Activated T-cell treated with anti-CD3 and anti-CD28 coated beads, Interleukin-2, amount 50 U/mL, for 4 hours (primary cell): ENCODE data around the gene PA2G4. TPM values are rescaled to one million over a fixed set of nuclear protein-coding genes. Genes with fewer than 3 reads are reported as not detected.
"Not testable (repeated sequence)": the region's sequence is repeated elsewhere in the genome, so short reads cannot be mapped to it uniquely, and the experiment has no call there.

ENCODE experiments used
- ATAC-seq, 2 donors: fragments of 200-7000 bp; cut with Tn5 transposase; one replicate each; pipeline ENCODE4 v1.10.0; 2021
- DNase-seq: peaks from one replicate; pipeline ENCODE4 v3.0.0-alpha.2; 2020
- H3K27me3 Mint-ChIP-seq: one replicate; pipeline ENCODE4 v1.8.0; 2021; ENCODE audit warnings: low read depth, mixed read lengths
- H3K36me3 Mint-ChIP-seq: one replicate; pipeline ENCODE4 v1.8.0; 2022; ENCODE audit warnings: mixed read lengths; ENCODE audit not compliant: insufficient read depth
- H3K4me1 Mint-ChIP-seq: one replicate; pipeline ENCODE4 v1.8.0; 2021; ENCODE audit warnings: low read depth, mixed read lengths
- H3K4me3 Mint-ChIP-seq: one replicate; pipeline ENCODE4 v1.8.0; 2021; ENCODE audit warnings: mild to moderate bottlenecking, moderate library complexity, mixed read lengths
- H3K9me3 Mint-ChIP-seq: one replicate; pipeline ENCODE4 v1.8.0; 2021; ENCODE audit warnings: mixed read lengths
- total RNA-seq, 3 donors: library from RNA; stranded (reverse); gene quantifications; one replicate each; pipeline ENCODE4 v1.2.1, GENCODE V29; 2021

The PA2G4 gene
- total RNA-seq, 3 donors from 2014 or later: 538 to 590 (median 573) TPM

GRCh38 chr12:56110571-56110970, 6.2 kb downstream of the PA2G4 start:
- H3K9me3 Mint-ChIP-seq: no peaks in the 10 kb centered on the region
- peaks cover 59% of the 10 kb centered on the region for H3K36me3 Mint-ChIP-seq
- H3K4me1 Mint-ChIP-seq: peaks cover 19% of the 10 kb centered on the region
- ATAC-seq (no peak), DNase-seq (no peak)
- no peaks in the 10 kb centered on the region for H3K27me3 Mint-ChIP-seq
- no peak overlapping the region for H3K4me3 Mint-ChIP-seq

GRCh38 chr12:56114084-56114483, 9.7 kb downstream of the PA2G4 start:
- H3K4me3 Mint-ChIP-seq: no peak overlapping the region
- no peak for ATAC-seq
- peaks cover 13% of the 10 kb centered on the region for H3K4me1 Mint-ChIP-seq
- H3K9me3 Mint-ChIP-seq: no peaks in the 10 kb centered on the region
- H3K36me3 Mint-ChIP-seq: peaks cover 49% of the 10 kb centered on the region
- no peaks in the 10 kb centered on the region for H3K27me3 Mint-ChIP-seq
- no peak for DNase-seq

- ATAC-seq: no peak
- Mint-ChIP-seq H3K4me3 (peak overlapping the region; percentile 99), H3K9me3 (no peaks in the 10 kb centered on the region), H3K4me1 (peaks cover 25% of the 10 kb centered on the region), H3K36me3 (peaks cover 42% of the 10 kb centered on the region), H3K27me3 (no peaks in the 10 kb centered on the region)
- no peak for DNase-seq
Observed at GRCh38 chr12:56115329-56115728, 11.0 kb downstream of the PA2G4 start.

- Mint-ChIP-seq H3K9me3 (no peaks in the 10 kb centered on the region), H3K4me3 (peak within 1 kb of the TSS; percentile 99), H3K4me1 (peaks cover 25% of the 10 kb centered on the region), H3K36me3 (peaks cover 38% of the 10 kb centered on the region), H3K27me3 (no peaks in the 10 kb centered on the region)
- ATAC-seq: peak; percentile 49 to 50
- peak; percentile 94 for DNase-seq
Observed at GRCh38 chr12:56116267-56117081, 12.1 kb downstream of the PA2G4 start, which contains the start of gene RPL41. TSS of gene RPL41 (plus strand) at chr12:56116633.

- ATAC-seq, H3K9me3 Mint-ChIP-seq, DNase-seq, H3K27me3 Mint-ChIP-seq: not testable (repeated sequence)
- peaks cover 25% of the 10 kb centered on the region for H3K4me1 Mint-ChIP-seq
- H3K4me3 Mint-ChIP-seq: peak overlapping the region; percentile 99
- H3K36me3 Mint-ChIP-seq: peaks cover 33% of the 10 kb centered on the region
Observed at GRCh38 chr12:56117082-56117706, 12.8 kb downstream of the PA2G4 start.

- Mint-ChIP-seq H3K36me3 (peaks cover 36% of the 10 kb centered on the region), H3K27me3 (no peaks in the 10 kb centered on the region), H3K9me3 (no peaks in the 10 kb centered on the region), H3K4me3 (peak within 1 kb of the TSS; percentile 99), H3K4me1 (peaks cover 25% of the 10 kb centered on the region)
- DNase-seq (peak; percentile 94), ATAC-seq (peak; percentile 86 to 89)
Observed at GRCh38 chr12:56117778-56118687, 13.7 kb downstream of the PA2G4 start, which contains the start of gene ZC3H10. TSS of gene ZC3H10 (plus strand) at chr12:56118266. CDS start at chr12:56120563, 2,297 bp downstream.

GRCh38 chr12:56118688-56119357, 14.5 kb downstream of the PA2G4 start:
- Mint-ChIP-seq H3K4me3 (peak overlapping the region; percentile 99), H3K36me3 (peaks cover 28% of the 10 kb centered on the region), H3K9me3 (no peaks in the 10 kb centered on the region), H3K4me1 (peaks cover 27% of the 10 kb centered on the region), H3K27me3 (no peaks in the 10 kb centered on the region)
- ATAC-seq (no peak), DNase-seq (no peak)

- H3K27me3 Mint-ChIP-seq: no peaks in the 10 kb centered on the region
- peaks cover 32% of the 10 kb centered on the region for H3K4me1 Mint-ChIP-seq
- peak overlapping the region; percentile 99 for H3K4me3 Mint-ChIP-seq
- DNase-seq (peak; percentile 55), ATAC-seq (no peak)
- peaks cover 25% of the 10 kb centered on the region for H3K36me3 Mint-ChIP-seq
- no peaks in the 10 kb centered on the region for H3K9me3 Mint-ChIP-seq
Observed at GRCh38 chr12:56119361-56119796, 15.0 kb downstream of the PA2G4 start.

- ATAC-seq: no peak
- no peaks in the 10 kb centered on the region for H3K9me3 Mint-ChIP-seq
- peaks cover 33% of the 10 kb centered on the region for H3K4me1 Mint-ChIP-seq
- no peak for DNase-seq
- no peaks in the 10 kb centered on the region for H3K27me3 Mint-ChIP-seq
- peaks cover 25% of the 10 kb centered on the region for H3K36me3 Mint-ChIP-seq
- H3K4me3 Mint-ChIP-seq: no peak overlapping the region
Observed at GRCh38 chr12:56120158-56120846, 15.9 kb downstream of the PA2G4 start.

GRCh38 chr12:56121204-56121870, 17.0 kb downstream of the PA2G4 start:
- Mint-ChIP-seq H3K9me3 (no peaks in the 10 kb centered on the region), H3K4me1 (peaks cover 34% of the 10 kb centered on the region), H3K4me3 (no peak overlapping the region), H3K36me3 (peaks cover 25% of the 10 kb centered on the region), H3K27me3 (no peaks in the 10 kb centered on the region)
- ATAC-seq: no peak
- no peak for DNase-seq

GRCh38 chr12:56122637-56123036, 18.3 kb downstream of the PA2G4 start:
- DNase-seq (no peak), ATAC-seq (no peak)
- H3K4me1 Mint-ChIP-seq: peaks cover 47% of the 10 kb centered on the region
- peaks cover 14% of the 10 kb centered on the region for H3K36me3 Mint-ChIP-seq
- H3K27me3 Mint-ChIP-seq: no peaks in the 10 kb centered on the region
- H3K9me3 Mint-ChIP-seq: no peaks in the 10 kb centered on the region
- no peak overlapping the region for H3K4me3 Mint-ChIP-seq

GRCh38 chr12:56124133-56124532, 19.8 kb downstream of the PA2G4 start:
- no peak for ATAC-seq
- DNase-seq: no peak
- peaks cover 10% of the 10 kb centered on the region for H3K36me3 Mint-ChIP-seq
- H3K27me3 Mint-ChIP-seq: no peaks in the 10 kb centered on the region
- H3K9me3 Mint-ChIP-seq: no peaks in the 10 kb centered on the region
- peaks cover 45% of the 10 kb centered on the region for H3K4me1 Mint-ChIP-seq
- no peak overlapping the region for H3K4me3 Mint-ChIP-seq
